Common myeloid progenitor, CD34-positive (primary cell): Measurements from ENCODE around the gene TBCD. TPM values are rescaled to one million over a fixed set of nuclear protein-coding genes. Genes with fewer than 3 reads are reported as not detected.

ENCODE experiments used
- CTCF ChIA-PET: fragments of 350-600 bp; sonication (Branson Sonifier 250); formaldehyde crosslinking; loops from one replicate; lab custom pipeline; 2021; ENCODE audit warnings: antibody characterized with exemption; lab: Charles Lee
- POLR2A ChIA-PET: fragments of 350-600 bp; sonication (Branson Sonifier 250); formaldehyde crosslinking; loops from one replicate; lab custom pipeline; 2021; ENCODE audit warnings: antibody characterized with exemption; lab: Charles Lee
- DNase-seq, 3 donors: peaks; one replicate each; pipeline versions ENCODE4 v3.0.0 to v3.0.0-alpha.2; 2013
- H3K27ac ChIP-seq, 2 experiments: 1 replicate in 1 of 2; 2 replicates in 1 of 2; pipeline ENCODE4 v1.7.0; 2013; ENCODE audit warnings: inconsistent platforms in 2 of 2, low read length in 2 of 2, mild to moderate bottlenecking in 2 of 2, low read depth in 1 of 2, moderate library complexity in 1 of 2; ENCODE audit not compliant: severe bottlenecking in 2 of 2, insufficient read depth in 1 of 2, poor library complexity in 1 of 2
- H3K27me3 ChIP-seq, 5 experiments: replicated peaks in 2 of 5; 1 replicate in 3 of 5; 2 replicates in 2 of 5; pipeline versions ENCODE4 v1.6.1 to v1.7.0; 2013; ENCODE audit warnings: low read length in 4 of 5, mild to moderate bottlenecking in 2 of 5, moderate library complexity in 2 of 5, inconsistent platforms in 1 of 5; ENCODE audit not compliant: insufficient read depth in 5 of 5, control insufficient read depth in 4 of 5
- H3K36me3 ChIP-seq, 4 experiments: 1 replicate in 2 of 4; 2 replicates in 2 of 4; pipeline versions ENCODE4 v1.6.1 to v1.7.0; 2013; ENCODE audit warnings: low read length in 3 of 4, control low read depth in 1 of 4, mild to moderate bottlenecking in 1 of 4; ENCODE audit not compliant: control insufficient read depth in 4 of 4, insufficient read depth in 4 of 4
- H3K4me1 ChIP-seq, 4 experiments: 1 replicate in 3 of 4; 2 replicates in 1 of 4; pipeline versions ENCODE4 v1.6.1 to v1.7.1; 2013; ENCODE audit warnings: low read length in 3 of 4, mild to moderate bottlenecking in 3 of 4, control low read depth in 1 of 4, inconsistent platforms in 1 of 4, moderate library complexity in 1 of 4; ENCODE audit not compliant: control insufficient read depth in 4 of 4, insufficient read depth in 4 of 4; ENCODE audit errors: control extremely low read depth in 1 of 4
- H3K4me3 ChIP-seq, 7 experiments: 1 replicate in 4 of 7; 2 replicates in 3 of 7; pipeline versions ENCODE4 v1.5.1 to v1.7.0; 2013; ENCODE audit warnings: mild to moderate bottlenecking in 7 of 7, low read length in 6 of 7, moderate library complexity in 6 of 7, inconsistent platforms in 2 of 7, low read depth in 2 of 7, control low read depth in 1 of 7; ENCODE audit not compliant: insufficient read depth in 4 of 7, control insufficient read depth in 1 of 7; ENCODE audit errors: extremely low read depth in 1 of 7
- H3K9me3 ChIP-seq, 5 experiments: 1 replicate in 4 of 5; 2 replicates in 1 of 5; pipeline versions ENCODE4 v1.6.1 to v1.7.1; 2013; ENCODE audit warnings: low read length in 4 of 5, mild to moderate bottlenecking in 2 of 5, inconsistent platforms in 1 of 5, low read depth in 1 of 5, moderate library complexity in 1 of 5; ENCODE audit not compliant: control insufficient read depth in 4 of 5, insufficient read depth in 2 of 5; ENCODE audit errors: control extremely low read depth in 1 of 5
- WGBS: methylation state at CpG from one replicate; pipeline ENCODE4 v1.1.5; 2013; ENCODE audit not compliant: insufficient coverage; 5-methylcytosine and 5-hydroxymethylcytosine counted together
- polyA plus RNA-seq: library from polyadenylated mRNA; unstranded; fragments of 120-200 nt; gene quantifications from one replicate; pipeline ENCODE4 v1.2.1, GENCODE V29; 2013

The TBCD gene
- 42.0 TPM for polyA plus RNA-seq

GRCh38 chr17:82751571-82752370, at the start of gene TBCD:
Gene TBCD, plus strand, starts transcription at chr17:82752065. Its CDS starts 129 bp downstream, at chr17:82752194.
- CTCF ChIA-PET = no interaction called here
- under 1% methylated on average over 81 of the region's 114 CpGs for WGBS
- Histone ChIP-seq H3K9me3 (peaks cover 1 to 5% (median 4%) of the 10 kb centered on the region in 5 experiments), H3K4me1 (peaks cover 0 to 21% (median 18%) of the 10 kb centered on the region in 4 experiments), H3K36me3 (peaks cover 0 to 12% (median 1%) of the 10 kb centered on the region in 4 experiments), H3K27me3 (no peaks in the 10 kb centered on the region), H3K27ac (peak within 1 kb of the TSS in 1 of 2 experiments; percentile 58), H3K4me3 (peak within 1 kb of the TSS; percentile 63 to 91 (median 85))
- peak; percentile 73 to 91 (median 90) for DNase-seq
- POLR2A ChIA-PET = no interaction called here

- Histone ChIP-seq H3K9me3 (no peaks in the 10 kb centered on the region), H3K36me3 (no peaks in the 10 kb centered on the region), H3K4me1 (peaks cover 0 to 18% (median 16%) of the 10 kb centered on the region in 4 experiments), H3K27me3 (peaks cover 0 to 3% (median 1%) of the 10 kb centered on the region in 5 experiments), H3K27ac (no peak overlapping the region), H3K4me3 (no peak overlapping the region)
- WGBS = 91% methylated on average over 18 of the region's 20 CpGs
- POLR2A ChIA-PET = interaction anchor here (0.9 kb wide), 1 partner anchor 26 kb away, joined by 3 read pairs; no protein-coding TSS in a partner anchor
- CTCF ChIA-PET = no interaction called here
- no peak for DNase-seq
Observed at GRCh38 chr17:82702231-82702927, 49.5 kb upstream of the TBCD start.

GRCh38 chr17:82703036-82703745, 48.7 kb upstream of the TBCD start:
- Histone ChIP-seq H3K27me3 (no peaks in the 10 kb centered on the region), H3K36me3 (no peaks in the 10 kb centered on the region), H3K4me1 (peaks cover 0 to 15% (median 10%) of the 10 kb centered on the region in 4 experiments), H3K27ac (no peak overlapping the region), H3K4me3 (no peak overlapping the region), H3K9me3 (no peaks in the 10 kb centered on the region)
- POLR2A ChIA-PET = interaction anchor here (0.5 kb wide), 1 partner anchor 427 kb away, joined by 4 read pairs; no protein-coding TSS in a partner anchor
- WGBS = 90% methylated on average over 21 of the region's 26 CpGs
- CTCF ChIA-PET = no interaction called here
- DNase-seq = no peak

GRCh38 chr17:82703935-82704865, 47.7 kb upstream of the TBCD start:
- Histone ChIP-seq H3K4me1 (peaks cover 0 to 12% (median 6%) of the 10 kb centered on the region in 4 experiments), H3K4me3 (no peak overlapping the region), H3K27ac (no peak overlapping the region), H3K9me3 (no peaks in the 10 kb centered on the region), H3K27me3 (no peaks in the 10 kb centered on the region), H3K36me3 (no peaks in the 10 kb centered on the region)
- ChIA-PET POLR2A (interaction anchor here (0.5 kb wide), 1 partner anchor 428 kb away, joined by 4 read pairs; no protein-coding TSS in a partner anchor), CTCF (no interaction called here)
- DNase-seq = no peak
- WGBS = 90% methylated on average over 35 of the region's 38 CpGs

- no peak for DNase-seq
- CTCF ChIA-PET = no interaction called here
- no peak overlapping the region for H3K4me3 ChIP-seq
Observed at GRCh38 chr17:82704886-82705285, 47.0 kb upstream of the TBCD start.

GRCh38 chr17:82705756-82706155, 46.1 kb upstream of the TBCD start:
- Histone ChIP-seq H3K4me1 (peaks cover 0 to 5% (median 1%) of the 10 kb centered on the region in 4 experiments), H3K27ac (no peak overlapping the region), H3K4me3 (no peak overlapping the region), H3K27me3 (no peaks in the 10 kb centered on the region), H3K36me3 (no peaks in the 10 kb centered on the region), H3K9me3 (no peaks in the 10 kb centered on the region)
- DNase-seq = no peak
- 96% methylated on average over 17 of the region's 18 CpGs for WGBS
- ChIA-PET POLR2A (no interaction called here), CTCF (interaction anchor here (2.2 kb wide), 1 partner anchor 10 kb away, joined by 5 read pairs; the partner anchor contains the start of gene FN3KRP)

More at GRCh38 chr17:82704886-82705285, 47.0 kb upstream of the TBCD start:
- no peaks in the 10 kb centered on the region for H3K36me3 ChIP-seq
- POLR2A ChIA-PET = no interaction called here
- WGBS = 77% methylated on average over 5 of the region's 13 CpGs
- H3K4me1 ChIP-seq = peaks cover 0 to 7% (median 2%) of the 10 kb centered on the region in 4 experiments
- H3K27ac ChIP-seq = no peak overlapping the region
- H3K9me3 ChIP-seq = no peaks in the 10 kb centered on the region
- no peaks in the 10 kb centered on the region for H3K27me3 ChIP-seq
